Gastroesophageal sphincter (tissue), 3 donors: ENCODE results near the gene CNTNAP3B.
"Not testable (repeated sequence)": the region's sequence is repeated elsewhere in the genome, so short reads cannot be mapped to it uniquely, and the experiment has no call there.

Experiments
- EP300 ChIP-seq: sonication (generic); formaldehyde crosslinking; IDR thresholded peaks from one replicate; pipeline ENCODE4 v1.6.1; 2017; ENCODE audit warnings: antibody characterized with exemption, mild to moderate bottlenecking
- POLR2A ChIP-seq, 2 donors: fragments of 450-650 bp; IDR thresholded peaks; one replicate each; pipeline ENCODE4 v1.6.1; 2017; ENCODE audit warnings: antibody characterized with exemption in 2 of 2, mild to moderate bottlenecking in 2 of 2, moderate library complexity in 1 of 2
- POLR2AphosphoS5 ChIP-seq: sonication (generic); formaldehyde crosslinking; IDR thresholded peaks from one replicate; pipeline ENCODE4 v1.6.1; 2017; ENCODE audit warnings: antibody characterized with exemption
- TF ChIP-seq, protein P1 (sequence below), 4 experiments: fragments of 200-600 bp in 2 of 4; fragments of 450-650 bp in 2 of 4; sonication (generic) in 1 of 4; IDR thresholded peaks; one replicate each; pipeline ENCODE4 v1.5.1; 2017 to 2019; ENCODE audit warnings: antibody characterized with exemption in 4 of 4, mild to moderate bottlenecking in 2 of 4, moderate library complexity in 2 of 4

- TF ChIP-seq, protein P1, sequence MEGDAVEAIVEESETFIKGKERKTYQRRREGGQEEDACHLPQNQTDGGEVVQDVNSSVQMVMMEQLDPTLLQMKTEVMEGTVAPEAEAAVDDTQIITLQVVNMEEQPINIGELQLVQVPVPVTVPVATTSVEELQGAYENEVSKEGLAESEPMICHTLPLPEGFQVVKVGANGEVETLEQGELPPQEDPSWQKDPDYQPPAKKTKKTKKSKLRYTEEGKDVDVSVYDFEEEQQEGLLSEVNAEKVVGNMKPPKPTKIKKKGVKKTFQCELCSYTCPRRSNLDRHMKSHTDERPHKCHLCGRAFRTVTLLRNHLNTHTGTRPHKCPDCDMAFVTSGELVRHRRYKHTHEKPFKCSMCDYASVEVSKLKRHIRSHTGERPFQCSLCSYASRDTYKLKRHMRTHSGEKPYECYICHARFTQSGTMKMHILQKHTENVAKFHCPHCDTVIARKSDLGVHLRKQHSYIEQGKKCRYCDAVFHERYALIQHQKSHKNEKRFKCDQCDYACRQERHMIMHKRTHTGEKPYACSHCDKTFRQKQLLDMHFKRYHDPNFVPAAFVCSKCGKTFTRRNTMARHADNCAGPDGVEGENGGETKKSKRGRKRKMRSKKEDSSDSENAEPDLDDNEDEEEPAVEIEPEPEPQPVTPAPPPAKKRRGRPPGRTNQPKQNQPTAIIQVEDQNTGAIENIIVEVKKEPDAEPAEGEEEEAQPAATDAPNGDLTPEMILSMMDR (IDR thresholded peaks at IDR 0.05), result not testable (repeated sequence)
- not testable (repeated sequence) for TF ChIP-seq POLR2A (IDR thresholded peaks at IDR 0.05); POLR2AphosphoS5; EP300
These were observed at the start of gene CNTNAP3B for GRCh38 chr9:42129073-42129729.
